ENCODE results near the gene RAB7B.

RAB7B gene

GRCh38 chr1:205948886-205949285, 54.3 kb downstream of the RAB7B start:
- TF ChIP-seq CTCF (IDR thresholded peaks at IDR 0.05; ENCODE audit: borderline replicate concordance, insufficient read depth, low read depth, low read length): no peak
- H3K4me3 ChIP-seq (ENCODE audit: low read depth, low read length): no peak overlapping the region

DNA sequence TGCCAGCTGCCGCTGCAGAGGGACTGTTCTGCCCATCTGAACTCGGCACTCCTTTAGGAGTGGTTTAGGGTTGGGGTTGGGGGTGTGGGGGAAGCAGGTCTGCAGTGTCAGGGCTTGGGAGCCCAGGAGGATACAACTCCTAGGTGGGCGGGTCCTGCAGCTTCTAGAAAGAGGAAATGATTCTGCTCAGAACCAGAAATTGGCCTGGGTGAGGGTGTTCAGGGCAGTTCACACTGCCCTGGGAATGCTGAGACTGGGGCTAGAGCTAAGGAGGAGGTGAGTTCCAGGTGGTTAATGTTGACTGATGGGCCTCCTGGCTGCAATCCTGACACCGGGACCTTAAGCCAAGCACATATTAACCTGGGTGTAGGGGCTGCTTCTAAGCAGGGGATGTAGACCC, 55.2 kb downstream of the RAB7B start:
- no peak for TF ChIP-seq CTCF (IDR thresholded peaks at IDR 0.05; ENCODE audit: borderline replicate concordance, insufficient read depth, low read depth, low read length)
- H3K4me3 ChIP-seq (ENCODE audit: low read depth, low read length): no peak overlapping the region

GRCh38 chr1:205947024-205947423, 56.2 kb downstream of the RAB7B start:
- H3K4me3 ChIP-seq (ENCODE audit: low read depth, low read length): no peak overlapping the region
- TF ChIP-seq CTCF (IDR thresholded peaks at IDR 0.05; ENCODE audit: borderline replicate concordance, insufficient read depth, low read depth, low read length): no peak

GRCh38 chr1:205945069-205945468, 58.1 kb downstream of the RAB7B start:
- H3K4me3 ChIP-seq (ENCODE audit: low read depth, low read length): no peak overlapping the region
- no peak for TF ChIP-seq CTCF (IDR thresholded peaks at IDR 0.05; ENCODE audit: borderline replicate concordance, insufficient read depth, low read depth, low read length)

- no peak overlapping the region for H3K4me3 ChIP-seq (ENCODE audit: low read depth, low read length)
- TF ChIP-seq CTCF (IDR thresholded peaks at IDR 0.05; ENCODE audit: borderline replicate concordance, insufficient read depth, low read depth, low read length): no peak
Observed at GRCh38 chr1:205944525-205944924, 58.7 kb downstream of the RAB7B start.

DNA sequence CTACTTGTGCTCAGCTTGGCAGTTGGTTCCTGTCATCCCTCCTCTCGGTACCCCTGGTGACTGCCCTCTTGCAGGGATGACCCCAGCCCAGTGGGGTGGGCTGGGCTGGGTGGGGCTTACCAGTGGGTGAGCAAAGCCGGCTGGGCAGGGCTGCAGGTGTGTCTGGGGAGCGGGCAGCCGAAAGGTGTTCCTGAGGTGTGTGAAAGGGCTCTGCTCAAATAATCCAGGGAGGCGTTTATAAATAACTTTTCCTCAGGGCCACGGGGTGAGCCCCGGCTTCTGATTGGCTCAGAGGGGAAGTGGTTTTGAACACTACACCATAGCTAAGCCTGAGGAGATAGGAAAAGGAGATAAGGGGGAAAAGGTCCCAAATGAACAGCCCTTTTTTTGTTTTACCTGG, 60.0 kb downstream of the RAB7B start, which contains the start of gene SLC26A9:
Gene SLC26A9 (minus strand): TSS at position 212 of the 400 bp plus-strand sequence. CDS start 7,636 bp downstream, outside the sequence.
- no peak for TF ChIP-seq CTCF (IDR thresholded peaks at IDR 0.05; ENCODE audit: borderline replicate concordance, insufficient read depth, low read depth, low read length)
- no peak within 1 kb of the TSS for H3K4me3 ChIP-seq (ENCODE audit: low read depth, low read length)

DNA sequence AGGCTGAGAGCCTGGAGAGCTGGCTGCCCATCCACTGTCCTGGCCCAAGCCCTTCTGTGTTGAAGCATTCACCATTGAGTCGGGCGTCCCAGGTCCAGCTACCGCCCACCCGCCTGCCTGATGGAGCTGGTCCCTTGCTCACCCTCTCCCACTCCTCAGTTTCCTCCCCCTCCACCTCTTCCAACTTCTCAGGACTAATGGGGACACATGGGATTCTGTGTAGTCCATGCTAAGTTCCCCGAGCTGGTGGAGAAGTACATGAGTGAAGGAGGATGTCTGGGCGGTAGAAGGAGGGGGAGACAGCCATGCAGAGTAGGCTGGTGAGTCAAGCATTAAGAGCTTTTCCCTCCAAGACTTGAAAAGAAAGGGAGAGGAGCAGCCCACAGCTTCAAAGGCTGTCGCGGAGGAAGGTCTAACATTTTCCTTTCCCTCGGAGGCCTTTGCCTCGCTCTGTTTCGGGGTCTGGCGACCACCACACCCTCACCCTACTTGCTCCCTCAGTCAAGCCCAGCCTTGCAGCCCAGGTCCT, 60.5 kb downstream of the RAB7B start:
- H3K4me3 ChIP-seq (ENCODE audit: low read depth, low read length): no peak overlapping the region
- TF ChIP-seq CTCF (IDR thresholded peaks at IDR 0.05; ENCODE audit: borderline replicate concordance, insufficient read depth, low read depth, low read length): no peak
